HEK293 (cell line): ENCODE measurements around the gene HJURP.

Experiments used
- CTCF ChIA-PET: fragments of 350-600 bp; formaldehyde crosslinking; extraction: SDS; loops from one replicate; lab custom pipeline; 2021; ENCODE audit warnings: antibody characterized with exemption; lab: Yijun Ruan, JAX
- POLR2A ChIA-PET: fragments of 300-600 bp; formaldehyde crosslinking; extraction: SDS; loops from one replicate; lab custom pipeline; 2020; ENCODE audit warnings: antibody characterized with exemption, inconsistent platforms; lab: Yijun Ruan, JAX
- H3K27ac ChIP-seq: fragments of 200-500 bp; sonication (Bioruptor generic); 2 replicates; pipeline ENCODE4 v1.5.1; 2014; ENCODE audit warnings: low read depth, low read length, control low read depth, inconsistent platforms; ENCODE audit errors: extremely low read depth
- H3K36me3 ChIP-seq, 2 experiments: fragments of 200-500 bp in 1 of 2; sonication (Bioruptor generic) in 1 of 2; 1 replicate in 1 of 2; 2 replicates in 1 of 2; pipeline ENCODE4 v1.5.1; 2014 to 2017; ENCODE audit warnings: inconsistent platforms in 2 of 2, low read length in 2 of 2; ENCODE audit not compliant: control insufficient read depth in 2 of 2, insufficient read depth in 1 of 2
- H3K4me1 ChIP-seq: fragments of 200-500 bp; sonication (Bioruptor generic); 2 replicates; pipeline ENCODE4 v1.5.1; 2014; ENCODE audit warnings: mild to moderate bottlenecking, low read length, inconsistent platforms; ENCODE audit not compliant: control insufficient read depth, insufficient read depth
- H3K4me3 ChIP-seq: 2 replicates; pipeline ENCODE4 v1.5.1; 2011; ENCODE audit warnings: low read depth, mild to moderate bottlenecking, control low read depth, low read length, moderate library complexity
- H3K9me3 ChIP-seq: fragments of 200-500 bp; sonication (Bioruptor generic); 2 replicates; pipeline ENCODE4 v1.5.1; 2014; ENCODE audit warnings: low read depth, low read length, inconsistent platforms; ENCODE audit not compliant: control insufficient read depth, insufficient read depth
- EGR2 ChIP-seq: fragments of 450-650 bp; formaldehyde crosslinking; IDR thresholded peaks from 2 replicates; pipeline ENCODE4 v1.5.1; 2016; ENCODE audit warnings: low read depth, missing biosample characterization, missing genetic modification characterization
- IKZF3 ChIP-seq: fragments of 450-650 bp; IDR thresholded peaks from 2 replicates; pipeline ENCODE4 v1.5.0; 2018; ENCODE audit warnings: missing biosample characterization, mild to moderate bottlenecking, missing genetic modification characterization, moderate library complexity
- MZF1 ChIP-seq: fragments of 450-650 bp; formaldehyde crosslinking; IDR thresholded peaks from 2 replicates; pipeline ENCODE4 v1.5.1; 2017; ENCODE audit warnings: missing biosample characterization, missing genetic modification characterization, borderline replicate concordance
- SALL2 ChIP-seq: fragments of 450-650 bp; formaldehyde crosslinking; IDR thresholded peaks from 2 replicates; pipeline ENCODE4 v1.5.0; 2017; ENCODE audit warnings: missing biosample characterization, mild to moderate bottlenecking, missing genetic modification characterization, borderline replicate concordance
- SCRT1 ChIP-seq: fragments of 450-650 bp; formaldehyde crosslinking; IDR thresholded peaks from 2 replicates; pipeline ENCODE4 v1.5.1; 2016; ENCODE audit warnings: missing biosample characterization, missing genetic modification characterization, borderline replicate concordance
- SETDB1 ChIP-seq: IDR thresholded peaks from one replicate; pipeline ENCODE4 v1.6.1; 2017; ENCODE audit warnings: mild to moderate bottlenecking, low read length, moderate library complexity, mixed read lengths; ENCODE audit not compliant: insufficient read length
- ZBTB11 ChIP-seq: fragments of 450-650 bp; formaldehyde crosslinking; conservative IDR thresholded peaks from 2 replicates; pipeline ENCODE4 v1.5.1; 2016; ENCODE audit warnings: low read depth, missing biosample characterization, missing genetic modification characterization
- ZBTB8A ChIP-seq: fragments of 450-650 bp; formaldehyde crosslinking; IDR thresholded peaks from 2 replicates; pipeline ENCODE4 v1.5.1; 2016; ENCODE audit warnings: missing biosample characterization, missing genetic modification characterization
- ZFHX2 ChIP-seq: fragments of 450-650 bp; formaldehyde crosslinking; conservative IDR thresholded peaks from 2 replicates; pipeline ENCODE4 v1.5.1; 2016; ENCODE audit warnings: missing biosample characterization, missing genetic modification characterization
- ZNF114 ChIP-seq: fragments of 450-650 bp; formaldehyde crosslinking; IDR thresholded peaks from 2 replicates; pipeline ENCODE4 v1.5.0; 2017; ENCODE audit warnings: missing biosample characterization, missing genetic modification characterization
- ZNF138 ChIP-seq: fragments of 450-650 bp; formaldehyde crosslinking; IDR thresholded peaks from 2 replicates; pipeline ENCODE4 v1.5.1; 2016; ENCODE audit warnings: missing biosample characterization, missing genetic modification characterization, borderline replicate concordance
- ZNF341 ChIP-seq: fragments of 450-650 bp; formaldehyde crosslinking; IDR thresholded peaks from 2 replicates; pipeline ENCODE4; 2016; ENCODE audit warnings: low read depth, missing biosample characterization, missing genetic modification characterization
- ZNF37A ChIP-seq: fragments of 450-650 bp; IDR thresholded peaks from 2 replicates; pipeline ENCODE4 v1.5.1; 2018; ENCODE audit warnings: missing biosample characterization, missing genetic modification characterization
- ZNF473 ChIP-seq: fragments of 450-650 bp; formaldehyde crosslinking; IDR thresholded peaks from 2 replicates; pipeline ENCODE4 v1.5.1; 2017; ENCODE audit warnings: missing biosample characterization, missing genetic modification characterization
- ZNF544 ChIP-seq: fragments of 450-650 bp; formaldehyde crosslinking; IDR thresholded peaks from 2 replicates; pipeline ENCODE4 v1.5.0; 2017; ENCODE audit warnings: missing biosample characterization, missing genetic modification characterization
- ZNF561 ChIP-seq: fragments of 450-650 bp; IDR thresholded peaks from 2 replicates; pipeline ENCODE4 v1.5.1; 2018; ENCODE audit warnings: missing biosample characterization, missing genetic modification characterization, borderline replicate concordance
- ZNF624 ChIP-seq: fragments of 450-650 bp; formaldehyde crosslinking; IDR thresholded peaks from 2 replicates; pipeline ENCODE4 v1.5.1; 2017; ENCODE audit warnings: missing biosample characterization, missing genetic modification characterization
- ZNF677 ChIP-seq: fragments of 450-650 bp; IDR thresholded peaks from 2 replicates; pipeline ENCODE4 v1.5.0; 2018; ENCODE audit warnings: missing biosample characterization, mild to moderate bottlenecking, missing genetic modification characterization, moderate library complexity
- TF ChIP-seq, protein P1 (sequence below): fragments of 450-650 bp; formaldehyde crosslinking; IDR thresholded peaks from 2 replicates; pipeline ENCODE4 v1.5.1; 2017; ENCODE audit warnings: missing biosample characterization, missing genetic modification characterization

Gene HJURP

DNA sequence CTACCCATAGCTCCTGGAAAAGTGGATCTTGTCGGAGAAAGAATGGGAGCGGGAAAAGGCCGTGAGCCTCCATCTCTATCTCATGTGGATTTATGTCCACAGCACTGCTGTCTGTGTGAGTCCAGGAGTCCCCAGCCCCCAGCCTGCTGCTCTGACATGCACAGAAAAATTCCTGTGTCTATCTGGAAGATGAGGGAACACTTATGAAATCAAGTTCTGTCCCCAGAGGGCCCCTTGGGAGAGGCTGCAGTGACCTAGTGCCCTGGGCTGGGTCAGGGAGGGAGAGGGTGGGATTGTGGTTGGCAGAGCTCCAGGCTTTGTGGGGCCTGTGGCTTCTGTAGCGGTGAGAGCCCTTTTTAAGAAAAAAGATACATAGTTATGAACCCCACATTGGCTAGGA is 37.6 kb downstream of the HJURP start (continued):
- TF ChIP-seq ZNF677, result no peak
- no peak for TF ChIP-seq ZNF624 (tag by site-specific recombination)
- no peak for TF ChIP-seq ZNF341 (tag by site-specific recombination)
- no peak for TF ChIP-seq ZNF561 (tag by site-specific recombination)
- TF ChIP-seq ZBTB11 (tag by site-specific recombination), result no peak
- no peak for TF ChIP-seq ZBTB8A (tag by site-specific recombination)
- TF ChIP-seq, protein P1, sequence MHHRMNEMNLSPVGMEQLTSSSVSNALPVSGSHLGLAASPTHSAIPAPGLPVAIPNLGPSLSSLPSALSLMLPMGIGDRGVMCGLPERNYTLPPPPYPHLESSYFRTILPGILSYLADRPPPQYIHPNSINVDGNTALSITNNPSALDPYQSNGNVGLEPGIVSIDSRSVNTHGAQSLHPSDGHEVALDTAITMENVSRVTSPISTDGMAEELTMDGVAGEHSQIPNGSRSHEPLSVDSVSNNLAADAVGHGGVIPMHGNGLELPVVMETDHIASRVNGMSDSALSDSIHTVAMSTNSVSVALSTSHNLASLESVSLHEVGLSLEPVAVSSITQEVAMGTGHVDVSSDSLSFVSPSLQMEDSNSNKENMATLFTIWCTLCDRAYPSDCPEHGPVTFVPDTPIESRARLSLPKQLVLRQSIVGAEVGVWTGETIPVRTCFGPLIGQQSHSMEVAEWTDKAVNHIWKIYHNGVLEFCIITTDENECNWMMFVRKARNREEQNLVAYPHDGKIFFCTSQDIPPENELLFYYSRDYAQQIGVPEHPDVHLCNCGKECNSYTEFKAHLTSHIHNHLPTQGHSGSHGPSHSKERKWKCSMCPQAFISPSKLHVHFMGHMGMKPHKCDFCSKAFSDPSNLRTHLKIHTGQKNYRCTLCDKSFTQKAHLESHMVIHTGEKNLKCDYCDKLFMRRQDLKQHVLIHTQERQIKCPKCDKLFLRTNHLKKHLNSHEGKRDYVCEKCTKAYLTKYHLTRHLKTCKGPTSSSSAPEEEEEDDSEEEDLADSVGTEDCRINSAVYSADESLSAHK, result no peak
- no peak for TF ChIP-seq MZF1 (tag by site-specific recombination)
- TF ChIP-seq SETDB1, result no peak
- TF ChIP-seq ZNF114 (tag by site-specific recombination), result no peak
- no peak for TF ChIP-seq SALL2 (tag by site-specific recombination)
- TF ChIP-seq ZNF138 (tag by site-specific recombination), result no peak
- no peak for TF ChIP-seq ZNF544 (tag by site-specific recombination)
- TF ChIP-seq, all 188 proteins: peak for 0

GRCh38 chr2:233816334-233816733 is 38.0 kb downstream of the HJURP start:
- H3K9me3 ChIP-seq, result no peaks in the 10 kb centered on the region
- ChIA-PET POLR2A (no interaction called here), CTCF (no interaction called here)
- H3K36me3 ChIP-seq, result no peaks in the 10 kb centered on the region
- no peak overlapping the region for H3K27ac ChIP-seq
- no peak overlapping the region for H3K4me3 ChIP-seq
- 0 out of 2 replicates have a peak, but pooled peaks have one; percentile 7 for TF ChIP-seq EGR2 (tag by site-specific recombination)
- peak; percentile 42; the same call in 1 of the 2 replicates for TF ChIP-seq ZFHX2 (tag by site-specific recombination)
- peak; percentile 17 for TF ChIP-seq SETDB1
- TF ChIP-seq ZNF37A (tag by site-specific recombination), result no peak
- peaks cover 5% of the 10 kb centered on the region; the same call in 1 of the 2 replicates for H3K4me1 ChIP-seq

DNA sequence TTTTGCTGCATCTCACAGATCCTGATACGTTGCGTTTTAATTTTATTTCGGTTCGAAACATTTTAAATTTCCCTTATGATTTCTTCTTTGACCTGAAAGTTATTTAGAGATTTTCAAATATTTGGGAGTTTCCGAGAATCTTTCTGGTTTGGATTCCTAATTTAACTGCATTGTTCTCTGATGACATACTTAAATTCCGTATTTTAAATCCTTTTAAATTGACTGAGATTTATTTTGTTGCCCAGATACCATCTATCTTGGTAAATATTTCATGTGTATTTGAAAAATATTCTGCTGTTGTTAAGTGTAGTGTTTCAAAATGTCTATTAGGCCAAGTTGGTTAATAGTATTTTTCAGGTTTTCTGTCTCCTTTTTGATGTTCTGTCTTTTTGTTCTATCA is 38.5 kb downstream of the HJURP start:
- ChIA-PET POLR2A (no interaction called here), CTCF (no interaction called here)
- Histone ChIP-seq H3K36me3 (no peaks in the 10 kb centered on the region), H3K27ac (no peak overlapping the region), H3K4me3 (no peak overlapping the region), H3K4me1 (peaks cover 5% of the 10 kb centered on the region; the same call in 1 of the 2 replicates), H3K9me3 (no peaks in the 10 kb centered on the region)
- TF ChIP-seq IKZF3 (no peak), ZNF473 (tag by site-specific recombination) (no peak), SCRT1 (tag by site-specific recombination) (no peak)
